CD4-positive, alpha-beta T cell treated with Interleukin-10 for 1 hour (primary cell): ENCODE data around the gene SLC8A1.

ENCODE experiments used
- DNase-seq: peaks from one replicate; pipeline ENCODE4 v3.0.0-alpha.2; 2020

The SLC8A1 gene

GRCh38 chr2:40380721-40381120 lies 71.2 kb downstream of the SLC8A1 start:
- no peak for DNase-seq

- no peak for DNase-seq
Observed at GRCh38 chr2:40380041-40380440, 71.8 kb downstream of the SLC8A1 start.

GRCh38 chr2:40374543-40375240 lies 77.2 kb downstream of the SLC8A1 start:
- DNase-seq: no peak

- no peak for DNase-seq
Observed at GRCh38 chr2:40373111-40373510, 78.8 kb downstream of the SLC8A1 start.

GRCh38 chr2:40372283-40372985 lies 79.5 kb downstream of the SLC8A1 start:
- DNase-seq: no peak

- no peak for DNase-seq
Observed at GRCh38 chr2:40371525-40372282, 80.2 kb downstream of the SLC8A1 start.

- no peak for DNase-seq
Observed at GRCh38 chr2:40370007-40370395, 81.9 kb downstream of the SLC8A1 start.

GRCh38 chr2:40369267-40370006 lies 82.5 kb downstream of the SLC8A1 start:
- DNase-seq: no peak

GRCh38 chr2:40367652-40368051 lies 84.2 kb downstream of the SLC8A1 start:
- DNase-seq: no peak

- no peak for DNase-seq
Observed at GRCh38 chr2:40367032-40367431, 84.9 kb downstream of the SLC8A1 start.

- DNase-seq: no peak
Observed at GRCh38 chr2:40364151-40364874, 87.6 kb downstream of the SLC8A1 start.

GRCh38 chr2:40363631-40364030 lies 88.3 kb downstream of the SLC8A1 start:
- DNase-seq: no peak

GRCh38 chr2:40363231-40363630 lies 88.7 kb downstream of the SLC8A1 start:
- no peak for DNase-seq

GRCh38 chr2:40361478-40361877 lies 90.4 kb downstream of the SLC8A1 start:
- no peak for DNase-seq

GRCh38 chr2:40360652-40361051 lies 91.2 kb downstream of the SLC8A1 start:
- DNase-seq: no peak

GRCh38 chr2:40359811-40360210 lies 92.1 kb downstream of the SLC8A1 start:
- no peak for DNase-seq

- no peak for DNase-seq
Observed at GRCh38 chr2:40358783-40359182, 93.1 kb downstream of the SLC8A1 start.

GRCh38 chr2:40357667-40358066 lies 94.2 kb downstream of the SLC8A1 start:
- DNase-seq: no peak

- DNase-seq: no peak
Observed at GRCh38 chr2:40355451-40355850, 96.4 kb downstream of the SLC8A1 start.

- DNase-seq: no peak
Observed at GRCh38 chr2:40353231-40353630, 98.7 kb downstream of the SLC8A1 start.

- no peak for DNase-seq
Observed at GRCh38 chr2:40352703-40353099, 99.2 kb downstream of the SLC8A1 start.

GRCh38 chr2:40352041-40352702 lies 99.7 kb downstream of the SLC8A1 start:
- DNase-seq: no peak
